Measurements from ENCODE around the gene FMNL2. TPM values are rescaled to one million over a fixed set of nuclear protein-coding genes. Genes with fewer than 3 reads are reported as not detected.

The FMNL2 gene
- total RNA-seq, 1 experiment from 2014 or later = 33.6 TPM

- Histone ChIP-seq H2AFZ (ENCODE audit: low read length) (no peak overlapping the region), H3K4me1 (ENCODE audit: insufficient read depth, low read length) (no peaks in the 10 kb centered on the region), H4K91ac (ENCODE audit: insufficient read length, low read depth, low read length) (no peak overlapping the region), H3K79me1 (ENCODE audit: insufficient read depth, low read depth, low read length, poor library complexity, severe bottlenecking) (no peaks in the 10 kb centered on the region), H2BK15ac (ENCODE audit: low read depth, low read length) (no peak overlapping the region), H3K23me2 (ENCODE audit: insufficient read length, low read depth, low read length, poor library complexity, severe bottlenecking) (no peaks in the 10 kb centered on the region), H2BK12ac (ENCODE audit: insufficient read length, low read depth, low read length) (no peak overlapping the region), H3K23ac (ENCODE audit: insufficient read length, low read depth, low read length) (no peak overlapping the region), H3K56ac (ENCODE audit: insufficient read length, low read depth, low read length) (no peak overlapping the region), H3K9ac (ENCODE audit: extremely low read depth, insufficient read length, low read length) (no peak overlapping the region), H4K5ac (ENCODE audit: insufficient read length, low read depth, low read length) (no peak overlapping the region), H3K9me3 (ENCODE audit: control insufficient read depth, low read depth, low read length) (no peaks in the 10 kb centered on the region), H2BK20ac (ENCODE audit: low read depth, low read length, poor library complexity, severe bottlenecking) (no peak overlapping the region), H2AK5ac (ENCODE audit: insufficient read length, low read length) (no peak overlapping the region), H2BK120ac (ENCODE audit: low read depth, low read length, poor library complexity, severe bottlenecking) (no peak overlapping the region), H3K18ac (ENCODE audit: insufficient read length, low read depth, low read length) (no peak overlapping the region), H4K20me1 (ENCODE audit: control insufficient read depth, insufficient read depth, insufficient read length) (no peaks in the 10 kb centered on the region), H3K4ac (ENCODE audit: low read depth, low read length) (no peak overlapping the region), H3K27ac (ENCODE audit: insufficient read length, low read depth, low read length) (no peak overlapping the region), H4K8ac (replicated peaks; ENCODE audit: insufficient read length, low read depth, low read length) (no peak overlapping the region), H3K4me2 (ENCODE audit: insufficient read depth, insufficient read length, low read length) (no peak overlapping the region), H3K27me3 (ENCODE audit: insufficient read depth, low read length) (no peaks in the 10 kb centered on the region), H3K14ac (ENCODE audit: insufficient read depth, low read length) (no peak overlapping the region), H2BK5ac (ENCODE audit: insufficient read length, low read length) (no peak overlapping the region), H3T11ph (ENCODE audit: low read length) (no peak overlapping the region), H3K79me2 (ENCODE audit: insufficient read depth, low read length) (no peaks in the 10 kb centered on the region)
- DNase-seq = no peak
- H3K27ac Mint-ChIP-seq = no peak overlapping the region; a peak in 1 of 7 replicates
- no peak overlapping the region for H3K4me3 Mint-ChIP-seq
- peaks cover 11 to 32% (median 28%) of the 10 kb centered on the region in 3 experiments; a peak in 6 of 7 replicates for H3K36me3 Mint-ChIP-seq (ENCODE audit: insufficient read depth in 1 of 3, low read depth in 3 of 3)
- no peaks in the 10 kb centered on the region for H3K27me3 Mint-ChIP-seq (ENCODE audit: low read depth)
- no peaks in the 10 kb centered on the region for H3K9me3 Mint-ChIP-seq
- TF ChIP-seq CTCF (conservative IDR thresholded peaks at IDR 0.05) = no peak
- no CpG with 5 or more reads among the region's 4 CpGs for WGBS (ENCODE audit: extremely low coverage, insufficient read length, low lambda C conversion rate)
- peaks cover 10 to 19% of the 10 kb centered on the region in 2 experiments for H3K4me1 Mint-ChIP-seq
Observed at GRCh38 chr2:152559008-152559407, 224.0 kb downstream of the FMNL2 start.

Data from H9 (cell line).